Peyer's patch (tissue), 4 donors: ENCODE data around the gene PRG2. TPM values are rescaled to one million over a fixed set of nuclear protein-coding genes. Genes with fewer than 3 reads are reported as not detected.
"Not testable (repeated sequence)": the region's sequence is repeated elsewhere in the genome, so short reads cannot be mapped to it uniquely, and the experiment has no call there.

Source experiments
- DNase-seq, 3 donors: peaks; one replicate each; pipeline ENCODE4 v3.0.0-alpha.2; 2017 to 2019
- H3K27ac ChIP-seq, 4 donors: fragments of 200-600 bp; sonication (generic); one replicate each; pipeline ENCODE4 v1.5.1; 2016 to 2019
- H3K27me3 ChIP-seq, 2 donors: fragments of 200-600 bp; sonication (generic); one replicate each; pipeline ENCODE4 v1.5.1; 2019
- H3K36me3 ChIP-seq, 3 donors: fragments of 200-600 bp; sonication (generic); one replicate each; pipeline ENCODE4 v1.5.1; 2016 to 2019
- H3K4me1 ChIP-seq, 4 donors: fragments of 200-600 bp; sonication (generic); one replicate each; pipeline ENCODE4 v1.5.1; 2016 to 2019
- H3K4me3 ChIP-seq, 4 donors: fragments of 200-600 bp; sonication (generic); 1 replicate in 3 of 4; 2 replicates in 1 of 4; pipeline ENCODE4 v1.5.1; 2016 to 2019; ENCODE audit warnings: mild to moderate bottlenecking in 1 of 4
- H3K9me3 ChIP-seq, 4 donors: fragments of 200-600 bp; sonication (generic); one replicate each; pipeline ENCODE4 v1.5.1; 2016 to 2019; ENCODE audit warnings: mild to moderate bottlenecking in 1 of 4
- CTCF ChIP-seq, 6 experiments: fragments of 450-650 bp in 4 of 6; fragments of 200-600 bp in 2 of 6; sonication (generic) in 1 of 6; IDR thresholded peaks; one replicate each; pipeline ENCODE4 v1.5.1; 2017 to 2019; ENCODE audit warnings: antibody characterized with exemption in 6 of 6, mild to moderate bottlenecking in 3 of 6, moderate library complexity in 1 of 6
- POLR2A ChIP-seq, 2 donors: fragments of 450-650 bp; IDR thresholded peaks; one replicate each; pipeline ENCODE4 v1.5.1; 2017; ENCODE audit warnings: antibody characterized with exemption in 2 of 2, mild to moderate bottlenecking in 2 of 2, moderate library complexity in 2 of 2
- total RNA-seq, 4 donors: library from RNA; depleted of rRNA; stranded (reverse); fragments of >200 nt; gene quantifications; one replicate each; pipeline ENCODE4 v1.1.0, GENCODE V29; 2016

Gene PRG2
- total RNA-seq, 4 donors from 2014 or later, result not detected

DNA sequence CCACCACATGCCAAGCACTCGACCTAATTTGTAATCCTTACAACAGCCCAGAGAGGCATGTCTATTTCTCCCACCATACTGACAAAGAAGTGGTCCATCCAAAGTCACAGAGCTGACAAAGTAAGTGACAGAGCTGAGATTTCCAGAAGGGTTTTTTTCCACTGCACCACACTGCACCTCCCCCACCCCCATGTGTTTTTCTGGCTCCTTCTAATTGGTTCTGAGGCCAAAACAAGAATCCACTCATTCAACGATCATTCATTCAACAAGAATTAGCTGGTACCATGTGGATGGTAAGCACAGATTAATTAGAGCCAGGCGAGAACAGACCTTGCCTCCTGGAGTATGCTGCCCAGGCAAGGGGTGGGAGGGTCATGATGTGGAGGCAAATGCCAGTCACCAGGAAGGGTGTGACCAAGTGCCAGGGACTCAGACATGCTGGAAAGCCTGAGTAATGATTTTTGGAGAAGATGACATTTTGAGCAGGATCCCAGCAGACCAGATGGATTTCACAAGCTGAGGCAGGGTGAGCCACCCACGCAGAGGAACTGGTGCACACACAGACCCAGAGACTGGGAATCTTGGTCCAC, 14.9 kb upstream of the PRG2 start:
- H3K27ac ChIP-seq, result no peak overlapping the region
- H3K27me3 ChIP-seq, result no peaks in the 10 kb centered on the region
- no peaks in the 10 kb centered on the region for H3K4me1 ChIP-seq
- no peaks in the 10 kb centered on the region for H3K9me3 ChIP-seq
- DNase-seq, result no peak
- no peak overlapping the region for H3K4me3 ChIP-seq
- no peak for TF ChIP-seq POLR2A (IDR thresholded peaks at IDR 0.05)
- TF ChIP-seq CTCF (IDR thresholded peaks at IDR 0.05), result no peak
- peaks cover 0 to 15% (median 0%) of the 10 kb centered on the region in 3 donors for H3K36me3 ChIP-seq

DNA sequence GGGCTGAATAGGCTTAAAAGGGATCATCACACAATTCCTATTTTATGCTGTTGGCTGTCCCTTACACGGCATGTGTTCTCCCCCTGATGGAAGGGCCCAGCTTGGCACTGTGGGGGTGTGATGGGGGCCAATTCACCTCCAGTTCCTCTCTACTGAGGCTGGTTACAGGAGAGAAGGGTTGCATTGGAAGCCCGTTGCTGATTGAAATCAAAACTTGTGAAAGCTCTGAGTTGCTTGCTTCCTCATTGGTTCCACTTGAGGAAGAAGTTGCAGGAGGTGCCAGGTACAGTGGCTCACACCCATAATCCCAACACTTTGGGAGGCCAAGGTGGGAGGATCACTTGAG, 13.3 kb upstream of the PRG2 start:
- no peak for TF ChIP-seq POLR2A (IDR thresholded peaks at IDR 0.05)
- no peak for TF ChIP-seq CTCF (IDR thresholded peaks at IDR 0.05)
- Histone ChIP-seq H3K36me3 (peaks cover 0 to 12% (median 0%) of the 10 kb centered on the region in 3 donors), H3K9me3 (no peaks in the 10 kb centered on the region), H3K4me3 (no peak overlapping the region), H3K4me1 (no peaks in the 10 kb centered on the region), H3K27ac (no peak overlapping the region), H3K27me3 (no peaks in the 10 kb centered on the region)
- DNase-seq, result no peak

- H3K27ac ChIP-seq, H3K9me3 ChIP-seq, H3K4me1 ChIP-seq, H3K27me3 ChIP-seq, DNase-seq, H3K4me3 ChIP-seq, H3K36me3 ChIP-seq: not testable (repeated sequence)
Observed at GRCh38 chr11:57403003-57403801, 12.8 kb upstream of the PRG2 start.

- H3K27ac ChIP-seq, result no peak overlapping the region
- H3K9me3 ChIP-seq, result no peaks in the 10 kb centered on the region
- H3K4me1 ChIP-seq, result no peaks in the 10 kb centered on the region
- no peaks in the 10 kb centered on the region for H3K36me3 ChIP-seq
- no peaks in the 10 kb centered on the region for H3K27me3 ChIP-seq
- TF ChIP-seq POLR2A (IDR thresholded peaks at IDR 0.05) (no peak), CTCF (IDR thresholded peaks at IDR 0.05) (no peak)
- DNase-seq, result no peak
- H3K4me3 ChIP-seq, result no peak overlapping the region
Observed at GRCh38 chr11:57402188-57403002, 11.9 kb upstream of the PRG2 start.

- no peaks in the 10 kb centered on the region for H3K9me3 ChIP-seq
- no peaks in the 10 kb centered on the region for H3K27me3 ChIP-seq
- no peak overlapping the region for H3K27ac ChIP-seq
- DNase-seq, result no peak
- H3K4me1 ChIP-seq, result no peaks in the 10 kb centered on the region
- no peak for TF ChIP-seq CTCF (IDR thresholded peaks at IDR 0.05)
- no peak for TF ChIP-seq POLR2A (IDR thresholded peaks at IDR 0.05)
- H3K4me3 ChIP-seq, result no peak overlapping the region
- no peaks in the 10 kb centered on the region for H3K36me3 ChIP-seq
Observed at GRCh38 chr11:57399972-57400578, 9.6 kb upstream of the PRG2 start.
